GM13976 (cell line): Measurements from ENCODE around the gene ZMYM4.
"Not testable (repeated sequence)": the region's sequence is repeated elsewhere in the genome, so short reads cannot be mapped to it uniquely, and the experiment has no call there.

Experiments
- DNase-seq: peaks from one replicate; pipeline ENCODE4 v3.0.0; 2012; ENCODE audit warnings: low spot score
- CTCF ChIP-seq: IDR thresholded peaks from 2 replicates; pipeline ENCODE4 v1.5.1; 2012; ENCODE audit warnings: borderline replicate concordance, mild to moderate bottlenecking; ENCODE audit not compliant: insufficient read depth; ENCODE audit errors: extremely low read depth, missing control alignments, control extremely low read depth
- in situ Hi-C: fragments of 300-500 bp; cut with MboI; formaldehyde crosslinking; loops from one replicate; pipeline ENCODE4 v1.12.0; 2022; ENCODE audit warnings: low sequenced_read_pairs, mixed read lengths, inconsistent platforms; ENCODE audit not compliant: unreplicated experiment

ZMYM4 gene

GRCh38 chr1:35461966-35462651 is 193.6 kb downstream of the ZMYM4 start:
- peak; percentile 44 for DNase-seq
- in situ Hi-C loops, result loop anchor here (25.0 kb wide), 1 partner anchor 250 kb away; the partner anchor contains the start of gene C1orf216
- no peak for TF ChIP-seq CTCF

GRCh38 chr1:35463232-35463631 is 194.7 kb downstream of the ZMYM4 start:
- DNase-seq, result no peak
- TF ChIP-seq CTCF, result no peak
- in situ Hi-C loops, result loop anchor here (25.0 kb wide), 1 partner anchor 249 kb away; the partner anchor contains the start of gene C1orf216

GRCh38 chr1:35463749-35464148 is 195.2 kb downstream of the ZMYM4 start:
- in situ Hi-C loops, result loop anchor here (25.0 kb wide), 1 partner anchor 249 kb away; the partner anchor contains the start of gene C1orf216
- not testable (repeated sequence) for DNase-seq

- DNase-seq, result no peak
- in situ Hi-C loops, result loop anchor here (25.0 kb wide), 1 partner anchor 246 kb away; the partner anchor contains the start of gene C1orf216
- TF ChIP-seq CTCF, result no peak
Measured at GRCh38 chr1:35466120-35466519, 197.6 kb downstream of the ZMYM4 start.

GRCh38 chr1:35470977-35471613 is 202.6 kb downstream of the ZMYM4 start:
- in situ Hi-C loops, result loop anchor here (25.0 kb wide), 1 partner anchor 241 kb away; the partner anchor contains the start of gene C1orf216
- TF ChIP-seq CTCF, result no peak
- DNase-seq, result no peak
